ENCODE results near the gene FAM177B.

The FAM177B gene

GRCh38 chr1:222749927-222750326 is 12.9 kb downstream of the FAM177B start:
- no peak for TF ChIP-seq CTCF (IDR thresholded peaks at IDR 0.05; ENCODE audit: insufficient read depth, low read length, missing control alignments)
- ChIA-PET POLR2A (no interaction called here), CTCF (interaction anchor here (1.8 to 4.5 kb wide), 4 partner anchors 11 to 340 kb away, joined by 6 to 20 read pairs (median 8); partner anchors contain the start of gene FAM177B)

GRCh38 chr1:222750651-222751050 is 13.6 kb downstream of the FAM177B start:
- ChIA-PET CTCF (interaction anchor here (1.2 to 4.5 kb wide), 6 partner anchors 8 to 339 kb away, joined by 4 to 20 read pairs (median 6); partner anchors contain the start of gene FAM177B), POLR2A (no interaction called here)
- H3K4me3 ChIP-seq (ENCODE audit: low read depth, low read length) = no peak overlapping the region
- DNase-seq (ENCODE audit: low read depth, low spot score) = no peak
- no peak for TF ChIP-seq CTCF (IDR thresholded peaks at IDR 0.05; ENCODE audit: insufficient read depth, low read length, missing control alignments)

More at GRCh38 chr1:222749927-222750326, 12.9 kb downstream of the FAM177B start:
- H3K4me3 ChIP-seq (ENCODE audit: low read depth, low read length) = no peak overlapping the region
- DNase-seq (ENCODE audit: low read depth, low spot score) = no peak

- ChIA-PET POLR2A (no interaction called here), CTCF (interaction anchor here (1.2 to 4.5 kb wide), 6 partner anchors 9 to 339 kb away, joined by 4 to 20 read pairs (median 6); partner anchors contain the start of gene FAM177B)
- no peak for DNase-seq (ENCODE audit: low read depth, low spot score)
- no peak for TF ChIP-seq CTCF (IDR thresholded peaks at IDR 0.05; ENCODE audit: insufficient read depth, low read length, missing control alignments)
- H3K4me3 ChIP-seq (ENCODE audit: low read depth, low read length) = no peak overlapping the region
Observed at GRCh38 chr1:222751255-222751654, 14.3 kb downstream of the FAM177B start.

- no peak for TF ChIP-seq CTCF (IDR thresholded peaks at IDR 0.05; ENCODE audit: insufficient read depth, low read length, missing control alignments)
- H3K4me3 ChIP-seq (ENCODE audit: low read depth, low read length) = no peak overlapping the region
- DNase-seq (ENCODE audit: low read depth, low spot score) = peak; percentile 83
- ChIA-PET POLR2A (no interaction called here), CTCF (interaction anchor here (1.0 to 1.3 kb wide), 4 partner anchors 16 to 369 kb away, joined by 3 to 8 read pairs (median 4); no protein-coding TSS in a partner anchor)
Observed at GRCh38 chr1:222754366-222755139, 17.6 kb downstream of the FAM177B start.

- no peak for DNase-seq (ENCODE audit: low read depth, low spot score)
- H3K4me3 ChIP-seq (ENCODE audit: low read depth, low read length) = no peak overlapping the region
- CTCF ChIA-PET = interaction anchor here (0.9 to 1.3 kb wide), 2 partner anchors 19 to 332 kb away, joined by 3 to 5 read pairs; no protein-coding TSS in a partner anchor
- no peak for TF ChIP-seq CTCF (IDR thresholded peaks at IDR 0.05; ENCODE audit: insufficient read depth, low read length, missing control alignments)
- POLR2A ChIA-PET = no interaction called here
Observed at GRCh38 chr1:222757646-222758268, 20.8 kb downstream of the FAM177B start.

GRCh38 chr1:222759451-222760035 is 22.5 kb downstream of the FAM177B start:
- ChIA-PET POLR2A (no interaction called here), CTCF (interaction anchor here (1.0 kb wide), 1 partner anchor 28 kb away, joined by 3 read pairs; no protein-coding TSS in a partner anchor)
- TF ChIP-seq CTCF (IDR thresholded peaks at IDR 0.05; ENCODE audit: insufficient read depth, low read length, missing control alignments) = no peak
- no peak overlapping the region for H3K4me3 ChIP-seq (ENCODE audit: low read depth, low read length)
- DNase-seq (ENCODE audit: low read depth, low spot score) = no peak
